Lower leg skin (tissue), 3 donors: ENCODE measurements around the gene PRR29.

ENCODE experiments used
- CTCF ChIP-seq, 3 donors: fragments of 450-650 bp; IDR thresholded peaks; one replicate each; pipeline ENCODE4 v1.5.1; 2016; ENCODE audit warnings: antibody characterized with exemption in 3 of 3, mild to moderate bottlenecking in 3 of 3, moderate library complexity in 2 of 3
- POLR2A ChIP-seq, 2 donors: fragments of 450-650 bp; IDR thresholded peaks; one replicate each; pipeline ENCODE4 v1.6.1; 2016 to 2017; ENCODE audit warnings: antibody characterized with exemption in 2 of 2, mild to moderate bottlenecking in 1 of 2, moderate library complexity in 1 of 2

GRCh38 chr17:63962298-63962744 lies 35.8 kb upstream of the PRR29 start:
- TF ChIP-seq POLR2A (IDR thresholded peaks at IDR 0.05) (no peak), CTCF (IDR thresholded peaks at IDR 0.05) (no peak)
